Measurements from ENCODE around the gene PFN2.

Gene PFN2

DNA sequence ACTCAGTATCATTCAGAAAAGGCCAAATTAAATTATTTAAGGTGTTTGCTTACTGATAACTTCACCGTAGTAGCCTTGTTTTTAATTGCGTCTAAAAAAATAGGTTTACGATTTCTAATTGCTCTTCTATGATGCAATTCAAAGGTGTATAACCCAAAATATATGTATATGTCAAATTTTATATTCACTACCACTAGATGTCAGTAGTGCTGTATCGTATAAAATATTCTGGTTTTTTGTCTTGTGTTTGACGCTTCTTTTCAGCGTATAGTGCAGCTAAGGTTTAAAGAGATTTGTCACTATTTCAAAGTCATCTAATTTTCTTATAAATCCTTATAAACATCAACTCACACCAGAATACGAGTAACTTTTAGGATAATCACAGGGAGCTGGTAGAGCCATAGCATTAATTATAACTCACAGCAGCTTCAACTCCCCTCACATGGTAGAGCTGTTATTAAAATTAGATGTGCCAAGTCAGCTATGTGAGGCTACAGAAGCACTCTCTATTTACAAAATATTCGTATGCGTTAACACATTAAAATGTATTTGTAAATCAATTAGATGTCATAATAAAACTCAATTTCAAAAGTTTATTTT, 3.5 kb downstream of the PFN2 start:
- no peak overlapping the region for H3K4me3 ChIP-seq (ENCODE audit: low read length)
- TF ChIP-seq, protein P1, sequence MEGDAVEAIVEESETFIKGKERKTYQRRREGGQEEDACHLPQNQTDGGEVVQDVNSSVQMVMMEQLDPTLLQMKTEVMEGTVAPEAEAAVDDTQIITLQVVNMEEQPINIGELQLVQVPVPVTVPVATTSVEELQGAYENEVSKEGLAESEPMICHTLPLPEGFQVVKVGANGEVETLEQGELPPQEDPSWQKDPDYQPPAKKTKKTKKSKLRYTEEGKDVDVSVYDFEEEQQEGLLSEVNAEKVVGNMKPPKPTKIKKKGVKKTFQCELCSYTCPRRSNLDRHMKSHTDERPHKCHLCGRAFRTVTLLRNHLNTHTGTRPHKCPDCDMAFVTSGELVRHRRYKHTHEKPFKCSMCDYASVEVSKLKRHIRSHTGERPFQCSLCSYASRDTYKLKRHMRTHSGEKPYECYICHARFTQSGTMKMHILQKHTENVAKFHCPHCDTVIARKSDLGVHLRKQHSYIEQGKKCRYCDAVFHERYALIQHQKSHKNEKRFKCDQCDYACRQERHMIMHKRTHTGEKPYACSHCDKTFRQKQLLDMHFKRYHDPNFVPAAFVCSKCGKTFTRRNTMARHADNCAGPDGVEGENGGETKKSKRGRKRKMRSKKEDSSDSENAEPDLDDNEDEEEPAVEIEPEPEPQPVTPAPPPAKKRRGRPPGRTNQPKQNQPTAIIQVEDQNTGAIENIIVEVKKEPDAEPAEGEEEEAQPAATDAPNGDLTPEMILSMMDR (IDR thresholded peaks at IDR 0.05; ENCODE audit: insufficient read depth, low read depth, low read length, missing control alignments): peak; percentile 30
- DNase-seq (ENCODE audit: low read depth): peak; percentile 63

DNA sequence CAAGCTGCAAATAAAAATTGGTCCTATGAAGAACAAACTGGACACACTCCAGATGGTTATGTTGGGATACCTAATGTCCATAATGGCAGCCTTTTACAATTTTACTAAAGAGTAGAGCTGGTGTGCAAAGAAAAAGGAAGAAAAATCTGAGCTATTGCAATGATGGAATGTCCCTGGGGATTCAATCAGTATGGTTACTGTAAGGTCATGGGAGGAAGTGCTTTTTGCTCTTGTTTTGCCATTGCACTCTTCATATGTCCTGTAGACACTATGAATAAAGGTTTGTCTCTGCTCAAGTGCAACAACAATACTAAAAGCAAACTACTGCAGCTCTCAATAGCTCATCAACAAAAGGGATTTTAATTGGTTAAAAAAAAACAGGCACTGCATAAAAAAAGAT, 5.4 kb downstream of the PFN2 start:
- DNase-seq (ENCODE audit: low read depth): no peak
- H3K4me3 ChIP-seq (ENCODE audit: low read length): no peak overlapping the region
- TF ChIP-seq, protein P1 (IDR thresholded peaks at IDR 0.05; ENCODE audit: insufficient read depth, low read depth, low read length, missing control alignments): no peak

DNA sequence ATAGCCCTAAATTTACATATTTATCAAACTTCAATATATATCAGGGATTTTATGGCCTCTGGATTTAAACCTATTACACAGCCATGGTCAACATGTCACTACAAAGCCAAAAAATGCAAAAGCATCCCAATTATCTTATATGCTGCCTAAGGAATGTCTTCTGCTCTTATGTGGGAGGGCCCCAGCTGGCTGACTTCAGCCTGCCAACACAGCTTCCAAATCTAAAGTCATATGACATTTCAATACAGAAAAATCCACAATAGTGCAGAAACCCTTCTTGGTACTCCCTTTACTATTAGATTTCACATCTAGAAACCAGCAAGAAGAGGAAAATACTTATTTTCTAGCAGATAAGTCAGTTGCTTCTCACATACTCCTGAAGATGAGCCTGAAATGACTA, 6.4 kb downstream of the PFN2 start:
- H3K4me3 ChIP-seq (ENCODE audit: low read length): no peak overlapping the region
- no peak for DNase-seq (ENCODE audit: low read depth)
- TF ChIP-seq, protein P1 (IDR thresholded peaks at IDR 0.05; ENCODE audit: insufficient read depth, low read depth, low read length, missing control alignments): no peak

DNA sequence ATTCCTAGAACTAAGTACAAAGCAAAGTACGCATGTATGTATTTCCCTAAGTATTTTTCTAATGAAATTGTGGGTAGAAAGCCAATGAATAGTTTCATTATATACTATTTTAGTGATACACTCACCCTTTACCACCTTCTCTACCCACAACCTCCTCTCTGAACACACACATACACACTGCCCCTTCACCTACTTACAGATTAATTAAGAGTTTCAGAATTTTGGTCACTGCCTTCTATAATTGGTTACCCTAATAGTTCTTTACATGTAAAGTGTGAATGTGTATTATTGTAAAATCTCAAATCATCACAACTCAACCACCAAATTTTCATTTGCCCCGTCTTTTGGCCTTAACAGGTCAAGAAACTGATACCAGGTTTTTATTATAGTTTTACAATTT, 7.2 kb downstream of the PFN2 start:
- TF ChIP-seq, protein P1 (IDR thresholded peaks at IDR 0.05; ENCODE audit: insufficient read depth, low read depth, low read length, missing control alignments): no peak
- no peak for DNase-seq (ENCODE audit: low read depth)
- H3K4me3 ChIP-seq (ENCODE audit: low read length): no peak overlapping the region

DNA sequence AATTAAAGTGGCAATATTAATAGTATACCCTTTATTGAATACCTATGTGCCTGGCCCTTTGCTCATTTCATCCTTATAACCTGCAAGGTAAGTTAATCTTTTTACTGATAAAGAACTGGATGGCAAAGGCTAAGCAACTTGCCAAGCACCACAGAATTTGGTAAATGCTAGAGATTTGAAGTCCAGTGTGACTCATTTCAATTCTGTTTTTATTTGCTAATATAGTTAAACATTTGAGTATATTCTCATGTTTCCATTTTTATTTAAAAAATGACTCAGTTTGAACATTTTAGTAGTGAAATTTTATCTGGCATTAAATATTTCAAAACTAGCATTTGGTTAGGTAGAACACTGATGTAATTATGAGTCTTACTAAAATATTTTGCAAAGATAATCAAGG, 11.3 kb downstream of the PFN2 start:
- TF ChIP-seq, protein P1 (IDR thresholded peaks at IDR 0.05; ENCODE audit: insufficient read depth, low read depth, low read length, missing control alignments): no peak
- no peak for DNase-seq (ENCODE audit: low read depth)
- H3K4me3 ChIP-seq (ENCODE audit: low read length): no peak overlapping the region

DNA sequence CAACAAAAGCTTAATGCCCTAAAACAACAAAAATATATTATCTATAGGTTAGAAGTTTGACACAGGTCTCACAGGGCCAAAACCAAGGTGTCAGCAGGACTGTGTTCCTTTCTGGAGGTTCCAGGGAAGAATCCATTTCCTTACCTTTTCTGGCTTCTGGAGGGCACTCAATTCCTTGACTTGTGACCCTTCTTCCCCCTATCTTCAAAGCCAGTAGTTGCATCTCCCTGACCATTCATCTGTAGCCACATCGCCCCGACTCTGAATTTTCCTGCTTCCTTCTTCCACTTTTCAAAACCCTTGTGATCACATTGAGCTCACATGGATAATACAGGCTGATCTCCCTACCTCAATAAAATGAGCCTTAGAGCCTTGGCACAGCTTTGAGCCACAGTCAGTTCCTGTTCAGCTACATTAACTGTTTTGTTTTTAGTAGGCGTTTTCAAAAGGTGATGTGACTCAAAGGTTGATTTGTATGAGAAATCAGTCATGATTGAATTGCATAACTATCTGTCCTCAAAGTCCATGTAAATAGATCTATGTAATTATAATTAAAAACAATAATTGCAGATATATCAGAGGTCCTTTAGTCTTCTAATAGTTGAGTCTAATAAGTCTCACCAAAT, 12.4 kb downstream of the PFN2 start:
- peak; percentile 82 for DNase-seq (ENCODE audit: low read depth)
- H3K4me3 ChIP-seq (ENCODE audit: low read length): no peak overlapping the region
- TF ChIP-seq, protein P1 (IDR thresholded peaks at IDR 0.05; ENCODE audit: insufficient read depth, low read depth, low read length, missing control alignments): no peak

Measured in epithelial cell of esophagus (primary cell).